HepG2 (cell line): ENCODE results near the gene SSC4D.
"Not testable (repeated sequence)": the region's sequence is repeated elsewhere in the genome, so short reads cannot be mapped to it uniquely, and the experiment has no call there.

Experiments
- CC2D1A ChIP-seq: sonication (generic); formaldehyde crosslinking; IDR thresholded peaks from 2 replicates; pipeline ENCODE4 v1.8.1; 2023; ENCODE audit warnings: mild to moderate bottlenecking, missing genetic modification reagents
- DR1 ChIP-seq: sonication (generic); formaldehyde crosslinking; IDR thresholded peaks from 2 replicates; pipeline ENCODE4 v1.8.0; 2021; ENCODE audit warnings: mild to moderate bottlenecking, missing genetic modification reagents, inconsistent platforms
- GABPA ChIP-seq, 2 experiments: IDR thresholded peaks; 2 replicates each; pipeline ENCODE4 v1.6.1; 2011 to 2016; ENCODE audit warnings: low read depth in 2 of 2, low read length in 1 of 2, missing biosample characterization in 1 of 2, missing genetic modification characterization in 1 of 2
- KDM5A ChIP-seq: fragments of 200-600 bp; sonication (generic); IDR thresholded peaks from 2 replicates; pipeline ENCODE4 v1.7.0; 2018; ENCODE audit warnings: antibody characterized with exemption, mild to moderate bottlenecking, low read length, borderline replicate concordance
- NCOA2 ChIP-seq: sonication (generic); formaldehyde crosslinking; IDR thresholded peaks from 2 replicates; pipeline ENCODE4 v1.8.0; 2022; ENCODE audit warnings: inconsistent platforms
- ONECUT2 ChIP-seq: sonication (generic); formaldehyde crosslinking; IDR thresholded peaks from 2 replicates; pipeline ENCODE4 v1.4.0; 2020; ENCODE audit warnings: missing genetic modification reagents
- TCF7L2 ChIP-seq: IDR thresholded peaks from 2 replicates; pipeline ENCODE4 v1.6.1; 2011; ENCODE audit warnings: mild to moderate bottlenecking, low read depth, low read length, moderate library complexity
- ZNF121 ChIP-seq: sonication (generic); formaldehyde crosslinking; IDR thresholded peaks from 2 replicates; pipeline ENCODE4 v1.5.0; 2020; ENCODE audit warnings: mild to moderate bottlenecking, missing genetic modification reagents
- ZSCAN29 ChIP-seq: sonication (generic); formaldehyde crosslinking; conservative IDR thresholded peaks from 2 replicates; pipeline ENCODE4 v1.4.0; 2020; ENCODE audit warnings: mild to moderate bottlenecking, missing genetic modification reagents
- TF ChIP-seq, protein P1 (sequence below): sonication (generic); formaldehyde crosslinking; IDR thresholded peaks from 2 replicates; pipeline ENCODE4 v1.5.0; 2020; ENCODE audit warnings: mild to moderate bottlenecking, missing genetic modification reagents, moderate library complexity
- TF ChIP-seq, protein P2 (sequence below): sonication (generic); formaldehyde crosslinking; IDR thresholded peaks from 2 replicates; pipeline ENCODE4 v1.4.0; 2020; ENCODE audit warnings: missing genetic modification reagents

GRCh38 chr7:76458504-76458903, 49.0 kb upstream of the SSC4D start:
- TF ChIP-seq ZSCAN29 (CRISPR knock-in tag); NCOA2 (CRISPR knock-in tag); ZNF121 (CRISPR knock-in tag); ONECUT2 (CRISPR knock-in tag); KDM5A; CC2D1A (CRISPR knock-in tag); TCF7L2; DR1 (CRISPR knock-in tag); GABPA (IDR thresholded peaks at IDR 0.05; ENCODE audit: low read depth, low read length); GABPA (CRISPR knock-in tag; IDR thresholded peaks at IDR 0.05; ENCODE audit: low read depth): not testable (repeated sequence)
- TF ChIP-seq, protein P1, sequence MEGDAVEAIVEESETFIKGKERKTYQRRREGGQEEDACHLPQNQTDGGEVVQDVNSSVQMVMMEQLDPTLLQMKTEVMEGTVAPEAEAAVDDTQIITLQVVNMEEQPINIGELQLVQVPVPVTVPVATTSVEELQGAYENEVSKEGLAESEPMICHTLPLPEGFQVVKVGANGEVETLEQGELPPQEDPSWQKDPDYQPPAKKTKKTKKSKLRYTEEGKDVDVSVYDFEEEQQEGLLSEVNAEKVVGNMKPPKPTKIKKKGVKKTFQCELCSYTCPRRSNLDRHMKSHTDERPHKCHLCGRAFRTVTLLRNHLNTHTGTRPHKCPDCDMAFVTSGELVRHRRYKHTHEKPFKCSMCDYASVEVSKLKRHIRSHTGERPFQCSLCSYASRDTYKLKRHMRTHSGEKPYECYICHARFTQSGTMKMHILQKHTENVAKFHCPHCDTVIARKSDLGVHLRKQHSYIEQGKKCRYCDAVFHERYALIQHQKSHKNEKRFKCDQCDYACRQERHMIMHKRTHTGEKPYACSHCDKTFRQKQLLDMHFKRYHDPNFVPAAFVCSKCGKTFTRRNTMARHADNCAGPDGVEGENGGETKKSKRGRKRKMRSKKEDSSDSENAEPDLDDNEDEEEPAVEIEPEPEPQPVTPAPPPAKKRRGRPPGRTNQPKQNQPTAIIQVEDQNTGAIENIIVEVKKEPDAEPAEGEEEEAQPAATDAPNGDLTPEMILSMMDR (CRISPR knock-in tag): not testable (repeated sequence)
- TF ChIP-seq, protein P2, sequence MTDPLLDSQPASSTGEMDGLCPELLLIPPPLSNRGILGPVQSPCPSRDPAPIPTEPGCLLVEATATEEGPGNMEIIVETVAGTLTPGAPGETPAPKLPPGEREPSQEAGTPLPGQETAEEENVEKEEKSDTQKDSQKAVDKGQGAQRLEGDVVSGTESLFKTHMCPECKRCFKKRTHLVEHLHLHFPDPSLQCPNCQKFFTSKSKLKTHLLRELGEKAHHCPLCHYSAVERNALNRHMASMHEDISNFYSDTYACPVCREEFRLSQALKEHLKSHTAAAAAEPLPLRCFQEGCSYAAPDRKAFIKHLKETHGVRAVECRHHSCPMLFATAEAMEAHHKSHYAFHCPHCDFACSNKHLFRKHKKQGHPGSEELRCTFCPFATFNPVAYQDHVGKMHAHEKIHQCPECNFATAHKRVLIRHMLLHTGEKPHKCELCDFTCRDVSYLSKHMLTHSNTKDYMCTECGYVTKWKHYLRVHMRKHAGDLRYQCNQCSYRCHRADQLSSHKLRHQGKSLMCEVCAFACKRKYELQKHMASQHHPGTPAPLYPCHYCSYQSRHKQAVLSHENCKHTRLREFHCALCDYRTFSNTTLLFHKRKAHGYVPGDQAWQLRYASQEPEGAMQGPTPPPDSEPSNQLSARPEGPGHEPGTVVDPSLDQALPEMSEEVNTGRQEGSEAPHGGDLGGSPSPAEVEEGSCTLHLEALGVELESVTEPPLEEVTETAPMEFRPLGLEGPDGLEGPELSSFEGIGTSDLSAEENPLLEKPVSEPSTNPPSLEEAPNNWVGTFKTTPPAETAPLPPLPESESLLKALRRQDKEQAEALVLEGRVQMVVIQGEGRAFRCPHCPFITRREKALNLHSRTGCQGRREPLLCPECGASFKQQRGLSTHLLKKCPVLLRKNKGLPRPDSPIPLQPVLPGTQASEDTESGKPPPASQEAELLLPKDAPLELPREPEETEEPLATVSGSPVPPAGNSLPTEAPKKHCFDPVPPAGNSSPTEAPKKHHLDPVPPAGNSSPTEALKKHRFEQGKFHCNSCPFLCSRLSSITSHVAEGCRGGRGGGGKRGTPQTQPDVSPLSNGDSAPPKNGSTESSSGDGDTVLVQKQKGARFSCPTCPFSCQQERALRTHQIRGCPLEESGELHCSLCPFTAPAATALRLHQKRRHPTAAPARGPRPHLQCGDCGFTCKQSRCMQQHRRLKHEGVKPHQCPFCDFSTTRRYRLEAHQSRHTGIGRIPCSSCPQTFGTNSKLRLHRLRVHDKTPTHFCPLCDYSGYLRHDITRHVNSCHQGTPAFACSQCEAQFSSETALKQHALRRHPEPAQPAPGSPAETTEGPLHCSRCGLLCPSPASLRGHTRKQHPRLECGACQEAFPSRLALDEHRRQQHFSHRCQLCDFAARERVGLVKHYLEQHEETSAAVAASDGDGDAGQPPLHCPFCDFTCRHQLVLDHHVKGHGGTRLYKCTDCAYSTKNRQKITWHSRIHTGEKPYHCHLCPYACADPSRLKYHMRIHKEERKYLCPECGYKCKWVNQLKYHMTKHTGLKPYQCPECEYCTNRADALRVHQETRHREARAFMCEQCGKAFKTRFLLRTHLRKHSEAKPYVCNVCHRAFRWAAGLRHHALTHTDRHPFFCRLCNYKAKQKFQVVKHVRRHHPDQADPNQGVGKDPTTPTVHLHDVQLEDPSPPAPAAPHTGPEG (CRISPR knock-in tag): not testable (repeated sequence)
